GM18868 (cell line): ENCODE results near the gene HSPE1.
"Not testable (repeated sequence)": the region's sequence is repeated elsewhere in the genome, so short reads cannot be mapped to it uniquely, and the experiment has no call there.

ENCODE experiments used
- ATAC-seq: cut with Tn5 transposase; IDR thresholded peaks from one replicate; pipeline ENCODE4 v1.9.1; 2021; ENCODE audit warnings: mild to moderate bottlenecking, moderate library complexity; ENCODE audit not compliant: unreplicated experiment

HSPE1 gene

GRCh38 chr2:197498235-197498936 lies 1.8 kb upstream of the HSPE1 start:
- ATAC-seq: no peak

GRCh38 chr2:197498937-197499593 lies 1.1 kb upstream of the HSPE1 start:
- ATAC-seq: peak; percentile 0

- ATAC-seq: peak; percentile 7
These were observed 438 bp downstream of the HSPE1 start for GRCh38 chr2:197500503-197501131.

- ATAC-seq: no peak
These were observed 2.0 kb downstream of the HSPE1 start for GRCh38 chr2:197502201-197502600.

GRCh38 chr2:197502685-197503084 lies 2.5 kb downstream of the HSPE1 start:
- no peak for ATAC-seq

GRCh38 chr2:197504000-197504399 lies 3.8 kb downstream of the HSPE1 start:
- ATAC-seq: no peak

- no peak for ATAC-seq
These were observed 4.3 kb downstream of the HSPE1 start for GRCh38 chr2:197504512-197504911.

GRCh38 chr2:197506658-197507057 lies 6.5 kb downstream of the HSPE1 start:
- ATAC-seq: no peak

- no peak for ATAC-seq
These were observed 13.7 kb downstream of the HSPE1 start for GRCh38 chr2:197513915-197514314.

GRCh38 chr2:197514754-197515153 lies 14.6 kb downstream of the HSPE1 start:
- no peak for ATAC-seq

- ATAC-seq: no peak
These were observed 15.1 kb downstream of the HSPE1 start for GRCh38 chr2:197515315-197515738.

GRCh38 chr2:197515739-197516392 lies 15.7 kb downstream of the HSPE1 start, which contains the start of gene MOB4:
Gene MOB4 (plus strand): TSS chr2:197516066. CDS start chr2:197516087, 21 bp downstream.
- peak; percentile 93 for ATAC-seq

- ATAC-seq: peak; percentile 5
These were observed 16.2 kb downstream of the HSPE1 start for GRCh38 chr2:197516393-197516761.

- ATAC-seq: no peak
These were observed 17.0 kb downstream of the HSPE1 start for GRCh38 chr2:197517150-197517549.

GRCh38 chr2:197538412-197538811 lies 38.2 kb downstream of the HSPE1 start:
- no peak for ATAC-seq

GRCh38 chr2:197539734-197540133 lies 39.6 kb downstream of the HSPE1 start:
- ATAC-seq: no peak

- no peak for ATAC-seq
These were observed 43.0 kb downstream of the HSPE1 start for GRCh38 chr2:197543206-197543605.

- no peak for ATAC-seq
These were observed 47.2 kb downstream of the HSPE1 start for GRCh38 chr2:197547163-197547900.

GRCh38 chr2:197548582-197548981 lies 48.4 kb downstream of the HSPE1 start:
- ATAC-seq: no peak

- ATAC-seq: not testable (repeated sequence)
These were observed 51.1 kb downstream of the HSPE1 start for GRCh38 chr2:197551260-197551659.
